GM19035 (cell line): ENCODE measurements around the gene C18orf63.
"Not testable (repeated sequence)": the region's sequence is repeated elsewhere in the genome, so short reads cannot be mapped to it uniquely, and the experiment has no call there.

Source experiments
- ATAC-seq: cut with Tn5 transposase; IDR thresholded peaks from one replicate; pipeline ENCODE4 v1.9.1; 2021; ENCODE audit not compliant: unreplicated experiment

The C18orf63 gene

DNA sequence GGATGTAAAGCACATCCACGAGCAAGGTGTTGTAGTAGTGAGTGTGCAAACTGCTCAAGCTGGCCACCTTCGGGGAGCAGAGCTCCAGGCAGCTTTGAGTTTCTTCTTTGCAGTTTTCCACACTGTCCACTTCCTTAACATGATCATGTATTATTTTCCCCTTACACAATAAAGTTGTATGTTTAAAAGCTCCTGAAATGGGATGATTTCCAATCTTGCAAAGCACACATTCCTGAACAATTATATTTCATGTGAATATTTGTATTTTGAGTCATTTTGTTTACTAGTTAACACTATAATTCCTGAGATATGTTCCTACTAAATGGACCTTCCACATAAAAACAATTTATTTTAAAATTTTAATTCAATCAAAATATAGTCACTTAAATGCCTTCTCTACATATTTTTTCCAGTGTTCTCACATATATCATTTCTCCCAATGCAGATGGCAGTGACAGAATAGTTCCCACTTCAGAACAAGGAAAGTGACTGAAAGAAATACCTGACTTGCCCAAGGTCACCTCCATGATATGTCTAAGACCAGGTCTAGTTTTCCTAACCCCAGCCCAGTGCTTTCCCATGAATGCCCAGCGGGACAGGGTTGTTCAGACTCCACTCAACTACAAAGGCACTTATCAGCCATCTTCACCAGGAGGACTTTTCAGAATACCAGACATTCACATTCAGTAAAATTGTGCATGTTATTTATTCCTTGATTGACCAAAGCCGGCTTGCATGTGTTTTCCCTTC, 29.4 kb upstream of the C18orf63 start:
- no peak for ATAC-seq

DNA sequence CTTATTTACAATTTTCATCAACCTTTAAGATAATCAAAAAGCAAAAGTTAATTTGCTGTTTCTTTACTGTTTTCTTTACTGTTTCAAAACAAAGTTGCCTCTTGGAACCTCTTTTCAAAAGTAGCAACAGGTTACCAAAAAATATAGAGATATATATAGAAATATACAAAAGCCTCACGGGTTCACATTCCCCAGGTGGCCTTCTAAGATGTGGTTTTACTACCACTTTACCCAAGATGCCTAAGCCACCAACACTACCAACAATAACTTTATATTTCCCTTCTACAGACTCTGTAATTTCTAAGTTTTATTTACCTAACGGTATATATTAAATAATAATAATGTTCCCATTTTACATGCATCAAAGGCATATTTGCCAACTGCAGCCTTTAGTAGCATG, 28.8 kb upstream of the C18orf63 start:
- ATAC-seq, result no peak

DNA sequence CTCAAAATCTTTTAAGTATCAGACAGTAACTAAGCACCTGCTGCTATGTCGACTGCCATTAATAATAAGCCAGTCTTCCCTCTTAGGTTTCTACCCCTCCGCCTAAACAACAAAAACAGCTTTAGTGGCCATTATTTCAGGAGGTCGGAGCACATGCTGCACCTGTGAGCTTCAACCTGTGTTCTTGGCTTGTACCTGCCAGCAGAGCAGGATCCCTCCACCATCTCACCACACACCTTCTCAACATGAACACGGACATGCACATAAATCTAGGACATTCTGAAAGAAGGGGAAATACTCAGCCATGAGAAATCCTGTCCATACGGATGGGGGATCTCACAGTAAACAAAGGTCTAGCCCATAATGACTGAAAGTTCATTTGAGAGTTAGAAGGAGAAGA, 27.6 kb upstream of the C18orf63 start:
- ATAC-seq, result no peak

DNA sequence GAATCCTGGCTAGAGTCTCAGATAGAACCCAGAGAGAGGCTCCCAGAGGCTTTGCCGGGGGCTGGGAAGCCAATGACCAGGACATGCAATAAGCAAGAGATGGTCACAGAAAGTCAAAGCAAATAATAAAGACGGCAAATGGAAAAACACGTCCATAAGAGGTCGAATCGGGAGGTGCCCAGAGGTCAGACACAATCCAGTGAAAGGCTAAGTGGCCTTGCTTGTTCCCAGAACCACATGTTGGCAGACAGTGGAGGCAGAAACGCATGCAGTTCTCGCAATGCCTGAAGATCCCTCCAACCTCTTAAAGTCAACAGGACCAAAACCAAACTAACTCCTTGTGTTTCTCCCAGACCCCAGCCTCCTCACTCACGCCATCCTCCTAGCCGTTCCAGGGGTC, 26.9 kb upstream of the C18orf63 start:
- ATAC-seq, result no peak

DNA sequence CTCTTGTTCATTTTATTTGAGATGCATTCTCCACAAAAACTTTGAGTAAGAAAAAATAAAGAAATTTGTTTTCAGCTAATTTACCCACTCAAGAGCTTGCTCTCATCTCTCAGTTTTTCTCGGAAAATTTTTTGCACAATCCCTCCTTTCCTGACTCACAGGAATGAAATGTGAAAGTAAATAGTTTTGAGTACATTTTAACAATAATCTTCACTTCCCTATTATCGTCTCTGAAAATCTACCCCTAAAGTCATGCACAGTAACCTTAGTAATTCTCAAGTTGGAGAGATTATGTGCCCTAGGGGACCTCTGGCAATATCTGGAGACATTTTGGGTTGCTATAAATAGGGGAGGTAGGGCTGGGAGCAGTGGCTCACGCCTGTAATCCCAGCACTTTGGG, 26.5 kb upstream of the C18orf63 start:
- no peak for ATAC-seq

DNA sequence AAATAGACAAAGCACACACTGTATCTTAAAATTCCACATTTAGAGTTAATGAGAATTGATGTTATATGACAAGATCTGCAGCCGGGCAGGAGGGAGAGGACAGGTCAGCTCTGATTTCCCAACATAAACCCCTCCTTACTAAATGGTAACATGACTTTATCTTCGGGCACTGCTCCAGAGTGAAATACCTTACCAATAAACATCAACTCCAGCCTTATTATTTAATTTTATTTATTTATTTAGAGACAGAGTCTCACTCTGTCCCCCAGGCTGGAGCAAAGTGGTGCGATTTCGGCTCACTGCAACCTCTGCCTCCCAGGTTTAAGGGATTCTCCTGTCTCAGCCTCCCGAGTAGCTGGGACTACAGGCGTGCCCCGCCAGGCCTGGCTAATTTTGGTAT, 25.6 kb upstream of the C18orf63 start:
- no peak for ATAC-seq

DNA sequence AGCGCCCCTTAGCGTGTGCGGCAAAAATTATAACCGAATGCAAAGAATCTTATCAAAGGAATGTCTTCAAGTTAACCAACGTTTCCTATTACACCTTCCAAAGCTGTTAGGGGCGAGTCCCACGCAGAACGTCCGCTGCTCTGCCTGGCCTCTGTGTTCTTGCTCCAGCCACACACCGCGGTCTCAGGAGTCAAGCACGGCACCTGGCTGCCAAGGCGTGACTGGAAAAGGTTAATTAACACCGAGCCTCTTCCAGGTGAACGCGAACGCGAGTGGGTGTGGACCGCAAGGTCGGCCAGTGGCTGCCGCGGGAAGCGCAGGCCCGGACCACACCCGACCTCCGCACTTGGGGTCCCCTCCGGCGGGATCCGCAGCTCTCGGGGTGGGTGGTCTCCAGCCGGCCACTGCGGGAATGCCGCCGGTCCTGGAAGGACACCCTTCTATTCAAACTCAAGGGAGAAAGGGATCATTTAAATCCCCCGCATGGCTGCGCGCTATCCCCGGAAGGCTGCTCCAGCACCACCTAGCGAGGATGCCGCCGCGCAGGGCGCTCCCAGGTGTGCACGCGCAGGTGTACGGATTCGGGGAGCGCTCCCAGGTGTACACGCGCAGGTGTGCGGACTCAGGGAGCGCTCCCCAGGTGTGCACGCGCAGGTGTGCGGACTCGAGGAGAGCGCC, 24.7 kb upstream of the C18orf63 start:
- no peak for ATAC-seq

DNA sequence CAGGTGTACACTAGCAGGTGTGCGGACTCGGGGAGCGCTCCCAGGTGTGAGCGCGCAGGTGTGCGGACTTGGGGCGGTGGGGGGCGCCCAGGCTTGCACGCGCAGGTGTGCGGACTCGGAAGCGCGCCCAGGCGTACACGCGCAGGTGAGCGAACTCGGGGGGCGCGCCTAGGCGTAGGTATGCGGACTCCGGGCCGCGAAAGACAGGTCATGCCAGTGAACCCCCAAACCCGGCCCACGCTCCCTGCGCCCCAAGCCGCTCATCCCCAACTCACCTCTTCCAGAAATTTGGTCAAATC, 24.2 kb upstream of the C18orf63 start:
- no peak for ATAC-seq

DNA sequence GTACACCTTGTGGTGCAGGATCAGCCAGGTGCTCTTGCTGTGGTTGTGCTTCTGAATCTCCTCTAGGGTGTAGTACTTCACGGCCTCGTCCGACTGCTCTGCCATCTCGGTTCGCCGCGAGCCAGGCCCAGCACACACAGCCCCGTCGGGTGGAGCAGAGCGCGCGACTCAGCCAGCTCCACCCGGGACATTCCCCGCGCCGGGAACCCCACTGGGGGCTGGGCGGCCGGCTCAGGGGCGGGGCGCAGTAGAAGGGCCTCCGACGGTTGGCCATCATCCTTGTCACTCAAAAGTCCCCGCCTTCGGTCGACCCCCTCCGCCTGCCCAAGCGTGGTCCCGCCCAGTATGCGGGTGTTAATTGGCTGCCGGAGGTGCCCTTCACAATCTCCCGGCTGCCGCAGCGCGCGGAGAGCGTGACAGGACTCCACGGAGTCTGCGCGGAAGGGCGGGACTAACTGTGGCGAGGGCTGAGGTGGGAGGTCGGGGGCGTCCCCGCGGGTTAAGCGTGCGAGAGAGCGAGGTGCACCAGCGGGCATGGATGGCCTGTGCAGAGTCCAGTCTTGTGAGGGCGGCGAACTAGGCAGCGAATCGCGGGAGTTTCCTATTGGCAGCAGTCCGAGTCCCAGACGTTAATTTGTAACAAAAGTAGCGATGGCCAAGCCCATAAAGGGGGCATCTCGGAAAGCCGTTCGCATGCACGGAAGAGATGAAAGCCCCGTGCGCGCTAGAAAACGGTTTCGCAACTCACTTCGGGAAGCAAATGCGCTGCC, 23.7 kb upstream of the C18orf63 start, which contains the start of gene CYB5A:
TSS of gene CYB5A (minus strand) at position 193 of the 770 bp plus-strand sequence. CDS start at position 105, 88 bp downstream.
- peak; percentile 100 for ATAC-seq

DNA sequence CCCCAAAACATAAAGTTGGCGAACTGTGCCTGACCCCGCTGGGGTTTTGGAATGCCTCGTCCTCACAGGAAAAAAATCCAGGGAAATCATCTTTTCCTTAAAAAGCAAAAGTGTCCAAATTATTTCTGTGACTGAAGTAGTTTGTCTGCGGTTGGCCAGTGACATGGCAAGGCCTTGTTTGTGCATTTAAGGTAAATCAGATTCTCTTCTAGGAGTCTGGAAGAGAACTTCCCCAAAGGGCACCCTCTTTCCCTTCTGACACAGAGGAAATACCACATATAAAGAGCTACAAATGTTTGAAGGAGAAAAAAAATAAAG, 23.1 kb upstream of the C18orf63 start:
- no peak for ATAC-seq

DNA sequence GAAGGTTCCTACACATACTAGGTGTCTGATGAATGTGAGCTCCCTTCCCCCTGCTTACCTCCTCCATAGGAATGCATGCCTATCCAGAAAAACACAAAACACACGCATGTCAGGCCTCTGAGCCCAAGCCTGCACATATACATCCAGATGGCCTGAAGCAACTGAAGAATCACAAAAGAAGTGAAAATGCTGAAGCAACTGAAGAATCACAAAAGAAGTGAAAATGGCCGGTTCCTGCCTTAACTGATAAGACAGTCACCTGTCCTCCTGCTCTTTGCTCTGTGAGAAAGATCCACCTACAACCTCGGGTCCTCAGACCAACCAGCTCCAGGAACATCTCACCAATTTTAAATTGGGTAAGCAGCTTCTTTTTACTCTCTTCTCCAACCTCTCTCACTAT, 22.7 kb upstream of the C18orf63 start:
- not testable (repeated sequence) for ATAC-seq

DNA sequence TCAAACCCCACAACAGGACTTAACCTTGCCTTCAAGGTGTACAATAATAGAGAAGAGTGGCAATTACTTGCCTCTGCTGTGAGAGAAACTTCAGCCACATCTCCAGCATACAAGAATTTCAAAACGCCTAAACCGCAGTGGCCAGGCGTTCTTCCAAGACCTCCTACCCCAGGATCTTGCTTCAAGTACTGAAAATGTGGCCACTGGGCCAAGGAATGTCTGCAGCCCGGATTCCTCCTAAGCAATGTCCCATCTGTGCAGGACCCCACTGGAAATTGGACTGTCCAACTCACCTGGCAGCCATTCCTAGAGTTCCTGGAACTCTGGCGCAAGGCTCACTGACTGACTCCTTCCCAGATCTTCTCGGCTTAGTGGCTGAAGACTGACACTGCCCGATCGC, 21.1 kb upstream of the C18orf63 start:
- ATAC-seq, result no peak

DNA sequence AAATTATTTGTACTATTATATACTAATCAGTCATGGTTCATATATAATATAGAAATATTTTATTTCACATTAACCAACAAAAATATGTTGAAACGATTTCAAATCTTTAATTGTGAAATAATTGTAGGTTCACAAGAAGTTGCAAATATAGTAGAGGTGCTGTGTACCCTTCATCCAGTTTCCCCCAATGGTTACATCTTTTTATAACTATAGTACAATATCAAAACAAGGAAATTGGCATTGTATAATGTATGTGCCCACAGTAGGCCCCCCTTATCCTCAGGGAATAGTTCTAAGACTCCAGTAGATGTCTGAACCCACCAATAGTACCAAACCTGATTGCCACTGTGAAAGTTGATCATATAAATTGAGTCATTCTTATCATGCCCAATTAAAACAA, 16.5 kb upstream of the C18orf63 start:
- ATAC-seq, result no peak

DNA sequence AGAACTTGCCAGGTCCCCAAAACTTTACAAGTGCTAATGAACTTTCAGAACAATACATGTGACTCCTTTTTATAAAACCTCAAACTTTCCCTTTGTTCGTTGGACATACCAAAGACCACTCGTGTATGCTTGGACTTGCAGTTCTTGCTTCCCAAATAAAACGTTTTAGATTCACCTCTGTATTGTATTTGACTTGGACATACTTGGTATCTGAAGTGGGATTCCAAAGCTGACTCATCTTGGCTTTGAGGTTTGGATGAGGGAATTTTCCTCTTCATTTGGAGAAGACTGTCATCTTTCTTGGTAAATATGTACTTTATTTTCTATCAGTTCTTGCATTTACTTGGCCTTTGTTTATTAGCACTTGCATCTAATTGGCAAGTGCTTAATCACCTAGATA, 15.9 kb upstream of the C18orf63 start:
- no peak for ATAC-seq

DNA sequence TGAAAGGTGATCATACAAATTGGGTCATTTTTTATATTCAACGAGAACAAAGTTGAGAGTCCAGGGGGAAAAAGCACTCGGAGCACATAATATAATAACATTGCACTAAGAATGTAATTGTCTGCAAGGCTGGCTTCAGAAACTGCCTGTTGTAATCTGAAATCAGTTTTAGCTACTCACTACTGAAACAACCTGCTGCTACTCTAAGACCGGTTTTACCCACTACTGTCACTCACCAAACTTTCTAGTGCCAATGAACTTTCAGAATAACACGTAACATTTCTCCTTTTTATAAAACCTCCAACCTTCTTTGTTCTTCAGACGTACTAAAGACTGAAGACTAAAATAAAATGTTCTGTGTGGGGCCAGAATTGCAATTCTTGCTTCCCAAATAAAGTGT, 12.3 kb upstream of the C18orf63 start:
- no peak for ATAC-seq

DNA sequence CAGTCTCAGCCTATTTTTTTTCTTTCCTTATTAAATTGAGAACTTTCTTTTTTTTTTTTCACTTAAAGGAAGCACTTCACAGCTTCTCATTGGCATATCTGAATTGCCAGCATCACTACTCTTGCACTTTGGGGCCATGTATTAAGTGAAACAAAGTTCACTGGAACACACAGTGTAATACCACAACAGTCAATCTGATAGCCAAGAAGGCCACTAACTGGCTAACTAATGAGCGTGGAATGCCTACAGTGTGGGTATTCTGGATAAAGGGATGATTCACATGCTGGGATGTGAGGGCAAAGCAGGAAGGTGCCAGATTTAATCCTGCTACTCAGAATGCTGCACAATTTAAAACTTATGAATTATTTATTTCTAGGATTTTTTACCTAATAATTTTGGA, 11.7 kb upstream of the C18orf63 start:
- no peak for ATAC-seq

DNA sequence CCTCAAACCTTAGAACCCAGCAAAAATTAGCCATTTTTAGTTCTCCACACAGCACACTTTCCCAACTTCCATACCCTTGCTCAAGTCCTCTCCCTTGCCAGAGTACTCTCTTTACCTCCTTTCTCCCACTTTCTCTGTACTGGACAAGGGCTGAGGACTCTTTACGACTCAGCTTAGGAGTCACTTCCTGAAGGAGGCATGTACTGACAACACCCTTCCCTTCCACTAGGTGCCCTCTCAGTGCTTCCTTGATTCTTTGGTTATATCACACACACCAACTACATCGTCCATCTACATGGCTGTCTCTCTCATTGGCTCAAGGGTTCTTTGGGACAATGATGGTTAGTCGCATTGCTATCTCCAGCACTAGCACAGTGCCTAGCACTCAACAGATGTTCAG, 5.2 kb upstream of the C18orf63 start:
- no peak for ATAC-seq

DNA sequence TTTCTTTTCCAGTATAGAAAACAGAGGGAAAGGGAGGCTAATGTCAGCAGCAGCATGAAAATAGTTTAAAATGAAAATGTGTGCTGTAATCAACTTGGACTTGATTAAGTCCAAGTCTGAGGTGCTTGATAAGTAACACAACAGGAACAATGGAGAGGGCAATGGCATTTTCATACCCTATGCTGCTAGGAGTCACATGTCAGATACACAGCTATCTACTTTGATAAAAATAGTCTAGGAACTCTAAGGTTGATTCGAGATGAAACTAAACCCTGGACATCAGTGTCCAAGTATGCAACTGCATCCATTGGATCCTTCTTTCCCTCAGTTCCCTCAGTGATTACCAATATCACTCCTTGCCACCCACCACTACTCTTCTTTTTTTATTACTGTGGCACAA, 4.6 kb upstream of the C18orf63 start:
- no peak for ATAC-seq

DNA sequence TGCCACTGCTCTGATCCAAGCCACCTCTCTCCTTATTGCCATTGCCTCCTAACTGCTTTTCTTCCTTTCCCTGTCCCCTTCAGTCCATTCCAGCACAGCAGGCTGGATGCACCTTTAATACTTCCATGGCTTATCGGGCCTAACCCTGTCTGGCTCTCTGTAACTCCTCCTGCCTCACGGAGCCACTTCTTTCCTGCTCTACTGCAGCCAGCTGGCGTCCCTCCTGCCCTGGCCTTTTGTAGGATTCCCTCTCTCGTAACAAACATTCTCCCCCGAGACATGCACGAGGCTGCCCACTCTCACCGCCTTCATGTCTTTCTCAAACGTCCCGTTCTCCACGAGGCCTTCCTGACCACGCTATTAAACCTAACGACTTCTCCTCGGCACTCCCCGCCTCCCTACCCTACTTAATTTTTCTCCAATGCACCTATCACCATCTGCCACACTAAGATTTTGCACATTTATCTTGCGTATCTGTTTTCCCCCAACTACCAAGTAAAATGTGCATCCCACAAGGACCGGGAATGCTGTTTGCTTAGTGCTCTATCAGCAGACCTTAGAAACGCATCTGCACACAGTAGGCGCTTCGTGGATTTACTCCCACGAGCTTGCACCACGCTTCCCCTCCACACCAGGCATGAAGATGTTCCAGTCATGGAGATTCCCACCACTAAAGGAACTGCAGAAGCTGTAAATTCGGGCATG, 728 bp upstream of the C18orf63 start:
- no peak for ATAC-seq

DNA sequence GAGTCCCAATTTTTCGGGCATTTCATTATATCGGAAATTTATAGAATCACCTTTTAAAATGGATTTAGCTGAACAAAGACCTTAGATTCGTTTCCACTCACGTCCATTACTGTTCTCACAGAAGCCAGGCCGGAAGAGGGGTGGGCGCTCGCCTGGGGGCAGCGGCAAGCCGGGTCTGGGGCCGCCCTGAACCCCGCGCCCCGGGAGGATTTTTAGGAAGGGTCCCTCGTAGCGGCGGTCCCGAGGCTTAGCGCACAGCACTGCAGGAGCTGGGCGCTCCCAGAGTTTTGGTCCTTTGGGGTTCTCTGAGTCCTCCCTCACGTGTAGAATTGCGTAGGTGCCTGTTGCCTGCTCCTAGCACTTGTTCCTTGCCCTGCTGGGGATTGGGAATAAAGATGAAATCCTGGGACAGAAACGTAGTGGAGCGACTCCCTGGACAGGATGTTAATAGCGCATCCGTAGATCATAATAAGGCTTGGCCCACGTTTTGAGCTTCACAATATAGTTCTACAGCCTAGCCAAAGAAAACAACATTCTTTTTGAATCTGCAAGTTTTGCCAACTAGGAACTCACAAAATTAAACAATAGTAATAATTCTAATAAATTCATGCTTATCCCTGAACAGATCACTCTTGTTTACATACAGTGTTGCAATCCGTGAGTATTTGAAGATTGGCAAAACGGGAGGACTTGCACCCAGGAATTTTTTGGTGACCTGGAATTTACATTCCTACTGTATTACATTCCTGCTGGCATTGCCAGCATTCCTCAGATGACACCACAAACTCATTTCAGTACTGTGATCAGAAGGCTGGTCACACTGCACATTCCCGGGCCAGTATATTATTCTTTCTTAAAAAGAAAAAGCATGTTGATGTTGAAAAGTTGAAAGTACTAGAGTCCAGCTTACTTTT, 875 bp downstream of the C18orf63 start:
- ATAC-seq, result no peak

DNA sequence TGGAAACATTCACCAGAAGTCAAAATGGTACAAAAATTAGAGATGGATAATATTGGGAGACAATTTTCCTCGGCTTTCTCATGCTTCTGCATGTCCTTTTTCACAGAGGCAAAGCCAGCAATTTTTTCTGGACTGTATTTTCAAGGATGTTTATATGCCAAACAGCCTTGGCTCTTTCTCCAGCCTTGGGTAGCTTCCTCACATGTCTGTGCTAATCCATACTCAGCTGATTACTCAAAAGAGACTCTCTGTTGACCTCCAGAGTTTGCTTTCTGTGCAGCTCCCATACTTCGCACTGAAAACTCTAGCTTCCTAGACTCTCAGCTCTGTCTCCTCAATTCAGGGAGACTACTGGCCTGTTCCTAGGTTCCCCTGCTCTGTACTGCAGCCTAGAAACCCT, 10.6 kb downstream of the C18orf63 start:
- no peak for ATAC-seq
